Measurements from ENCODE around the gene UTS2B.

GRCh38 chr3:191345334-191345733 lies 15.0 kb upstream of the UTS2B start:
- TF ChIP-seq CTCF (conservative IDR thresholded peaks at IDR 0.05): no peak
- no peak for TF ChIP-seq EZH2 (IDR thresholded peaks at IDR 0.05; ENCODE audit: low read depth)

Data from PC-9 (cell line).